ENCODE measurements around the gene GIGYF1.
"Not testable (repeated sequence)": the region's sequence is repeated elsewhere in the genome, so short reads cannot be mapped to it uniquely, and the experiment has no call there.

Gene GIGYF1

GRCh38 chr7:100665168-100665726 lies 28.8 kb downstream of the GIGYF1 start:
- TF ChIP-seq CTCF (IDR thresholded peaks at IDR 0.05; ENCODE audit: insufficient read depth, missing control alignments) = no peak
- FAIRE-seq = no peak
- no peak for DNase-seq (ENCODE audit: insufficient read length, low spot score)

GRCh38 chr7:100662194-100662776 lies 31.8 kb downstream of the GIGYF1 start:
- not testable (repeated sequence) for DNase-seq (ENCODE audit: insufficient read length, low spot score); FAIRE-seq

GRCh38 chr7:100655908-100656674 lies 38.0 kb downstream of the GIGYF1 start, which contains the start of gene ACTL6B:
ACTL6B (minus strand) TSS chr7:100656448; CDS start chr7:100656354, 94 bp downstream.
- TF ChIP-seq CTCF (IDR thresholded peaks at IDR 0.05; ENCODE audit: insufficient read depth, missing control alignments) = no peak
- DNase-seq (ENCODE audit: insufficient read length, low spot score) = peak; percentile 100
- FAIRE-seq = no peak

GRCh38 chr7:100654908-100655831 lies 38.9 kb downstream of the GIGYF1 start:
- DNase-seq (ENCODE audit: insufficient read length, low spot score) = no peak
- no peak for FAIRE-seq
- no peak for TF ChIP-seq CTCF (IDR thresholded peaks at IDR 0.05; ENCODE audit: insufficient read depth, missing control alignments)

- FAIRE-seq (no peak), DNase-seq (ENCODE audit: insufficient read length, low spot score) (no peak)
- no peak for TF ChIP-seq CTCF (IDR thresholded peaks at IDR 0.05; ENCODE audit: insufficient read depth, missing control alignments)
Measured at GRCh38 chr7:100649826-100650565, 44.1 kb downstream of the GIGYF1 start.

- no peak for TF ChIP-seq CTCF (IDR thresholded peaks at IDR 0.05; ENCODE audit: insufficient read depth, missing control alignments)
- DNase-seq (ENCODE audit: insufficient read length, low spot score) (no peak), FAIRE-seq (no peak)
Measured at GRCh38 chr7:100642534-100642907, 51.5 kb downstream of the GIGYF1 start.
